A673 (cell line): ENCODE data around the gene PEX14. TPM values are rescaled to one million over a fixed set of nuclear protein-coding genes. Genes with fewer than 3 reads are reported as not detected.

Source experiments
- BruUV-seq: library from RNA; stranded (reverse); fragments of 400-500 nt; replicated peaks from 2 replicates; lab custom pipeline; 2021; lab: Mats Ljungman, UMichigan
- CTCF ChIA-PET: fragments of 300-600 bp; sonication (Branson Sonifier 250); formaldehyde crosslinking; loops from one replicate; lab custom pipeline; 2022; ENCODE audit warnings: antibody characterized with exemption; lab: Charles Lee
- POLR2A ChIA-PET: fragments of 300-600 bp; sonication (Branson Sonifier 250); formaldehyde crosslinking; loops from one replicate; lab custom pipeline; 2022; ENCODE audit warnings: antibody characterized with exemption; ENCODE audit not compliant: low non-redundant PET; lab: Charles Lee
- DNase-seq: peaks from one replicate; pipeline ENCODE4 v3.0.0-alpha.2; 2015; ENCODE audit warnings: low spot score
- H3K27ac ChIP-seq: fragments of 200-600 bp; sonication (generic); 2 replicates; pipeline ENCODE4 v1.5.1; 2016; ENCODE audit warnings: mixed run types, low read depth, mild to moderate bottlenecking, mixed read lengths, antibody characterized with exemption, low read length; ENCODE audit not compliant: poor library complexity, severe bottlenecking
- H3K27me3 ChIP-seq: fragments of 200-600 bp; sonication (generic); replicated peaks from 2 replicates; pipeline ENCODE4 v1.6.1; 2017; ENCODE audit warnings: mixed run types, low read depth, mild to moderate bottlenecking, mixed read lengths, antibody characterized with exemption, low read length; ENCODE audit not compliant: insufficient read depth, poor library complexity
- H3K36me3 ChIP-seq: fragments of 200-600 bp; sonication (generic); 2 replicates; pipeline ENCODE4 v1.6.1; 2016; ENCODE audit warnings: mixed run types, mild to moderate bottlenecking, mixed read lengths, antibody characterized with exemption, low read length; ENCODE audit not compliant: insufficient read depth, poor library complexity, severe bottlenecking
- H3K4me1 ChIP-seq: fragments of 200-600 bp; sonication (generic); 2 replicates; pipeline ENCODE4 v1.6.1; 2017; ENCODE audit warnings: mixed run types, mild to moderate bottlenecking, mixed read lengths, antibody characterized with exemption, low read length; ENCODE audit not compliant: insufficient read depth, poor library complexity, severe bottlenecking
- H3K4me3 ChIP-seq: fragments of 200-600 bp; sonication (generic); 2 replicates; pipeline ENCODE4 v1.5.1; 2016; ENCODE audit warnings: low read depth, mixed run types, mild to moderate bottlenecking, mixed read lengths, low read length; ENCODE audit not compliant: poor library complexity, severe bottlenecking
- H3K9me3 ChIP-seq: fragments of 200-600 bp; sonication (generic); 2 replicates; pipeline ENCODE4 v1.6.1; 2016; ENCODE audit warnings: mixed run types, low read depth, mild to moderate bottlenecking, mixed read lengths, antibody characterized with exemption, low read length; ENCODE audit not compliant: poor library complexity, severe bottlenecking
- CTCF ChIP-seq: fragments of 300-800, 200-600 bp; sonication (generic); conservative IDR thresholded peaks from 2 replicates; pipeline ENCODE4 v1.5.1; 2017; ENCODE audit warnings: low read depth, mild to moderate bottlenecking, antibody characterized with exemption, low read length, moderate library complexity, mixed read lengths
- EZH2 ChIP-seq: fragments of 200-600 bp; sonication (generic); IDR thresholded peaks from 2 replicates; pipeline ENCODE4 v1.6.1; 2017; ENCODE audit warnings: borderline replicate concordance, low read depth, mild to moderate bottlenecking, mixed read lengths, antibody characterized with exemption, low read length; ENCODE audit not compliant: poor library complexity, severe bottlenecking
- intact Hi-C: fragments of 100-400 bp; cut with micrococcal nuclease; formaldehyde crosslinking; loops from one replicate; pipeline ENCODE4 v1.10.0; 2022; ENCODE audit not compliant: unreplicated experiment
- total RNA-seq: library from RNA; stranded (reverse); gene quantifications from 2 replicates; pipeline ENCODE4 v1.2.3, GENCODE V29; 2021

The PEX14 gene
- total RNA-seq, 1 experiment from 2014 or later, result 26.8 TPM

DNA sequence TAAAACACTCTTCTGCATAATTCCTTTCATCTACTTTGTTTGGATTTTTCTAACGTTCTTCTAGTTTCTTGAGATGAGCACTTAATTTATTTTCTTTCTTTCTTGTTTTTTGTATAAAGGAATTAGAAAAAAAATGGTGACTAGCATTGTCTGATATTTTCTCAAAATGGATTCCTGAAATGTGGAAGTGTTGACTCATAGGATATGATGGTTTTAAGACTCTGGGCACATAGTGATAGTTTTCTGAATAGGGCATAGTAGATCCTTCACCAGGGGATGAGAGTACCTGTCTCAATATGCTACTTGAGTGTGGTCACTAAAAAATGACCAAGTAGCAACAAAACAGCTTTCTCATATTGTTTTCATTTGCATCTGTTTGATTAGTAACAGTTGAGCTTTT lies 100.9 kb downstream of the PEX14 start:
- H3K4me1 ChIP-seq, result no peaks in the 10 kb centered on the region
- H3K27ac ChIP-seq, result no peak overlapping the region
- TF ChIP-seq EZH2, result no peak
- no peak for TF ChIP-seq CTCF
- DNase-seq, result peak; percentile 14
- H3K4me3 ChIP-seq, result no peak overlapping the region
- no TSS peak for BruUV-seq
- CTCF ChIA-PET, result no interaction called here
- intact Hi-C loops, result no loop called here
- POLR2A ChIA-PET, result no interaction called here
- no peaks in the 10 kb centered on the region for H3K27me3 ChIP-seq
- H3K36me3 ChIP-seq, result no peaks in the 10 kb centered on the region
- no peaks in the 10 kb centered on the region for H3K9me3 ChIP-seq

- no peak for DNase-seq
- TF ChIP-seq CTCF (no peak), EZH2 (no peak)
- Histone ChIP-seq H3K27ac (no peak overlapping the region), H3K36me3 (no peaks in the 10 kb centered on the region), H3K9me3 (no peaks in the 10 kb centered on the region), H3K4me3 (no peak overlapping the region), H3K27me3 (no peaks in the 10 kb centered on the region), H3K4me1 (no peaks in the 10 kb centered on the region)
- no TSS peak for BruUV-seq
- ChIA-PET POLR2A (no interaction called here), CTCF (no interaction called here)
- intact Hi-C loops, result no loop called here
Measured at GRCh38 chr1:10578070-10578469, 103.3 kb downstream of the PEX14 start.

DNA sequence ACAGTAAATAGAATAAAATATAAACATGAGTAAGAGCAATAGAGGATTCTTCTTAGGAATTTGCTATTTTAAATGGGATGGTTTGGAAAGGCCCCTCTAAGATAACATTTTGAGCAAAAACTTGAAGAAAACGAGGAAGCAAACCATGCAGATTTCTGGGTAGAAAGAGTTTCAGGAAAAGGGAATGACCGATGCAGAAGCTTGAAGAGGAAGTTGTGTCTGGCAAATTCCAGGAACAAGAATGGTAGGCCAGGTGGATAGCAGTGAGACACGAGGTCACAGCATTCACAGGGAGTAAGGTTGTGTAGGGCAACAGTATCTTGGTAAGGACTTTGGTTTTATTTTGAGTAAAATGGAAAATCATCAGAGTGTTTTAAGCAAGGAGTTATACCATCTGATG lies 108.9 kb downstream of the PEX14 start:
- no TSS peak for BruUV-seq
- intact Hi-C loops, result no loop called here
- TF ChIP-seq EZH2, result no peak
- no peak for TF ChIP-seq CTCF
- no peaks in the 10 kb centered on the region for H3K36me3 ChIP-seq
- POLR2A ChIA-PET, result no interaction called here
- H3K27me3 ChIP-seq, result no peaks in the 10 kb centered on the region
- CTCF ChIA-PET, result no interaction called here
- H3K4me3 ChIP-seq, result no peak overlapping the region
- H3K9me3 ChIP-seq, result no peaks in the 10 kb centered on the region
- DNase-seq, result no peak
- no peak overlapping the region for H3K27ac ChIP-seq
- H3K4me1 ChIP-seq, result no peaks in the 10 kb centered on the region
